ENCODE results near the gene TBC1D3B.
A peak's percentile ranks its signal among the peaks of the same experiment; 100 is the strongest.
"Not testable (repeated sequence)": the region's sequence is repeated elsewhere in the genome, so short reads cannot be mapped to it uniquely, and the experiment has no call there.

The TBC1D3B gene

GRCh38 chr17:36183001-36183971, 6.8 kb upstream of the TBC1D3B start:
- peak overlapping the region; percentile 90 to 93 for H3K4me3 Mint-ChIP-seq
- no peak for DNase-seq
- H3K4me1 Mint-ChIP-seq (ENCODE audit: low read depth in 2 of 2) = peaks cover 33 to 47% of the 10 kb centered on the region in 2 donors

GRCh38 chr17:36182176-36183000, 6.0 kb upstream of the TBC1D3B start:
- H3K4me1 Mint-ChIP-seq (ENCODE audit: low read depth in 2 of 2) = peaks cover 25 to 38% of the 10 kb centered on the region in 2 donors

More at GRCh38 chr17:36183001-36183971, 6.8 kb upstream of the TBC1D3B start:
- Mint-ChIP-seq H3K36me3 (ENCODE audit: insufficient read depth) (peaks cover 42% of the 10 kb centered on the region), H3K27ac (peak overlapping the region; percentile 93 to 98), H3K9me3 (no peaks in the 10 kb centered on the region), H3K27me3 (no peaks in the 10 kb centered on the region)
- peak; percentile 56 for ATAC-seq (replicated peaks)

GRCh38 chr17:36181446-36182175, 5.2 kb upstream of the TBC1D3B start:
- Mint-ChIP-seq H3K4me3 (peak overlapping the region; percentile 90 to 93), H3K4me1 (ENCODE audit: low read depth in 2 of 2) (peaks cover 21 to 32% of the 10 kb centered on the region in 2 donors), H3K27ac (peak overlapping the region; percentile 50 to 93), H3K36me3 (ENCODE audit: insufficient read depth) (peaks cover 34% of the 10 kb centered on the region)
- DNase-seq; H3K27me3 Mint-ChIP-seq; H3K9me3 Mint-ChIP-seq; ATAC-seq (replicated peaks): not testable (repeated sequence)

More at GRCh38 chr17:36182176-36183000, 6.0 kb upstream of the TBC1D3B start:
- ATAC-seq (replicated peaks) (no peak), DNase-seq (no peak)
- Mint-ChIP-seq H3K4me3 (peak overlapping the region; percentile 90 to 93), H3K36me3 (ENCODE audit: insufficient read depth) (peaks cover 35% of the 10 kb centered on the region), H3K9me3 (no peaks in the 10 kb centered on the region), H3K27ac (peak overlapping the region; percentile 50 to 93), H3K27me3 (no peaks in the 10 kb centered on the region)

GRCh38 chr17:36168836-36169235, 7.6 kb downstream of the TBC1D3B start:
- H3K36me3 Mint-ChIP-seq (ENCODE audit: insufficient read depth); H3K4me3 Mint-ChIP-seq; H3K9me3 Mint-ChIP-seq; H3K4me1 Mint-ChIP-seq (ENCODE audit: low read depth in 2 of 2); DNase-seq; H3K27me3 Mint-ChIP-seq; ATAC-seq (replicated peaks); H3K27ac Mint-ChIP-seq: not testable (repeated sequence)

GRCh38 chr17:36153895-36154610, 22.4 kb downstream of the TBC1D3B start:
- Mint-ChIP-seq H3K4me3 (peak overlapping the region; percentile 17 to 40), H3K27me3 (no peaks in the 10 kb centered on the region), H3K9me3 (no peaks in the 10 kb centered on the region), H3K27ac (peak overlapping the region in 1 of 2 donors; percentile 28), H3K36me3 (ENCODE audit: insufficient read depth) (no peaks in the 10 kb centered on the region), H3K4me1 (ENCODE audit: low read depth in 2 of 2) (peaks cover 18 to 20% of the 10 kb centered on the region in 2 donors)
- peak; percentile 39 for ATAC-seq (replicated peaks)
- DNase-seq = no peak

GRCh38 chr17:36152639-36153120, 23.8 kb downstream of the TBC1D3B start:
- no peak for DNase-seq
- Mint-ChIP-seq H3K36me3 (ENCODE audit: insufficient read depth) (no peaks in the 10 kb centered on the region), H3K27me3 (no peaks in the 10 kb centered on the region), H3K9me3 (no peaks in the 10 kb centered on the region), H3K4me3 (no peak overlapping the region), H3K27ac (no peak overlapping the region), H3K4me1 (ENCODE audit: low read depth in 2 of 2) (peaks cover 25 to 27% of the 10 kb centered on the region in 2 donors)
- no peak for ATAC-seq (replicated peaks)

GRCh38 chr17:36151891-36152638, 24.4 kb downstream of the TBC1D3B start:
- no peak overlapping the region for H3K4me3 Mint-ChIP-seq
- no peaks in the 10 kb centered on the region for H3K9me3 Mint-ChIP-seq
- H3K27ac Mint-ChIP-seq = no peak overlapping the region
- DNase-seq = no peak
- peaks cover 27 to 33% of the 10 kb centered on the region in 2 donors for H3K4me1 Mint-ChIP-seq (ENCODE audit: low read depth in 2 of 2)
- no peaks in the 10 kb centered on the region for H3K36me3 Mint-ChIP-seq (ENCODE audit: insufficient read depth)
- no peak for ATAC-seq (replicated peaks)
- H3K27me3 Mint-ChIP-seq = no peaks in the 10 kb centered on the region

- Mint-ChIP-seq H3K27ac (peak overlapping the region; percentile 21 to 92), H3K4me1 (ENCODE audit: low read depth in 2 of 2) (peaks cover 29 to 55% of the 10 kb centered on the region in 2 donors), H3K9me3 (no peaks in the 10 kb centered on the region), H3K4me3 (peak overlapping the region; percentile 61 to 84), H3K36me3 (ENCODE audit: insufficient read depth) (no peaks in the 10 kb centered on the region), H3K27me3 (no peaks in the 10 kb centered on the region)
- DNase-seq = no peak
- ATAC-seq (replicated peaks) = no peak
These were observed 27.1 kb downstream of the TBC1D3B start for GRCh38 chr17:36149296-36149820.

GRCh38 chr17:36148559-36149295, 27.7 kb downstream of the TBC1D3B start:
- no peaks in the 10 kb centered on the region for H3K36me3 Mint-ChIP-seq (ENCODE audit: insufficient read depth)
- peaks cover 24 to 52% of the 10 kb centered on the region in 2 donors for H3K4me1 Mint-ChIP-seq (ENCODE audit: low read depth in 2 of 2)
- no peaks in the 10 kb centered on the region for H3K9me3 Mint-ChIP-seq
- DNase-seq (peak; percentile 73 to 78 (median 76)), ATAC-seq (replicated peaks) (peak; percentile 97)
- peak overlapping the region; percentile 61 to 84 for H3K4me3 Mint-ChIP-seq
- H3K27me3 Mint-ChIP-seq = no peaks in the 10 kb centered on the region
- H3K27ac Mint-ChIP-seq = peak overlapping the region; percentile 21 to 92

GRCh38 chr17:36147601-36148000, 28.8 kb downstream of the TBC1D3B start:
- peak overlapping the region; percentile 53 to 84 for H3K4me3 Mint-ChIP-seq

More at GRCh38 chr17:36147601-36148000, 28.8 kb downstream of the TBC1D3B start:
- DNase-seq (no peak), ATAC-seq (replicated peaks) (no peak)
- Mint-ChIP-seq H3K27ac (peak overlapping the region; percentile 26 to 92), H3K27me3 (no peaks in the 10 kb centered on the region), H3K36me3 (ENCODE audit: insufficient read depth) (no peaks in the 10 kb centered on the region), H3K9me3 (no peaks in the 10 kb centered on the region), H3K4me1 (ENCODE audit: low read depth in 2 of 2) (peaks cover 20 to 47% of the 10 kb centered on the region in 2 donors)

Data from effector memory CD8-positive, alpha-beta T cell (primary cell).